CD14-positive monocyte (primary cell): Measurements from ENCODE around the gene KCTD16. TPM values are rescaled to one million over a fixed set of nuclear protein-coding genes. Genes with fewer than 3 reads are reported as not detected.

Source experiments
- DNase-seq, 3 donors: peaks; one replicate each; pipeline ENCODE4 v3.0.0-alpha.2; 2011 to 2022
- H2AFZ ChIP-seq: 2 replicates; pipeline ENCODE4 v1.6.0; 2012; ENCODE audit warnings: mild to moderate bottlenecking, low read depth, low read length, inconsistent platforms; ENCODE audit not compliant: insufficient read depth, poor library complexity, severe bottlenecking
- H3K27ac ChIP-seq, 2 donors: 1 replicate in 1 of 2; 2 replicates in 1 of 2; pipeline ENCODE4 v1.5.1; 2012 to 2013; ENCODE audit warnings: low read length in 2 of 2, control low read depth in 1 of 2, inconsistent platforms in 1 of 2, low read depth in 1 of 2, mild to moderate bottlenecking in 1 of 2
- H3K27me3 ChIP-seq, 2 donors: one replicate each; pipeline versions ENCODE4 v1.6.0 to v1.6.1; 2011 to 2013; ENCODE audit warnings: low read length in 2 of 2; ENCODE audit not compliant: control insufficient read depth in 2 of 2, insufficient read depth in 2 of 2
- H3K36me3 ChIP-seq, 2 donors: replicated peaks in 1 of 2; 1 replicate in 1 of 2; 2 replicates in 1 of 2; pipeline versions ENCODE4 v1.5.1 to v1.6.1; 2012 to 2013; ENCODE audit warnings: low read length in 2 of 2, control low read depth in 1 of 2, inconsistent platforms in 1 of 2, mild to moderate bottlenecking in 1 of 2; ENCODE audit not compliant: insufficient read depth in 2 of 2, control insufficient read depth in 1 of 2
- H3K4me1 ChIP-seq, 2 donors: 1 replicate in 1 of 2; 2 replicates in 1 of 2; pipeline versions ENCODE4 v1.5.1 to v1.6.1; 2012 to 2013; ENCODE audit warnings: low read length in 2 of 2, control low read depth in 1 of 2, inconsistent platforms in 1 of 2, mild to moderate bottlenecking in 1 of 2, moderate library complexity in 1 of 2; ENCODE audit not compliant: insufficient read depth in 2 of 2, control insufficient read depth in 1 of 2
- H3K4me2 ChIP-seq: replicated peaks from 2 replicates; pipeline ENCODE3; 2012; ENCODE audit warnings: low read length, moderate library complexity, mild to moderate bottlenecking; ENCODE audit not compliant: poor library complexity, severe bottlenecking; ENCODE audit errors: extremely low read depth
- H3K4me3 ChIP-seq, 3 experiments: fragments of 200-600 bp in 1 of 3; sonication (generic) in 1 of 3; replicated peaks in 1 of 3; 1 replicate in 2 of 3; 2 replicates in 1 of 3; pipeline ENCODE4 v1.5.1; 2011 to 2013; ENCODE audit warnings: low read length in 3 of 3, mild to moderate bottlenecking in 3 of 3, control low read depth in 2 of 3, low read depth in 2 of 3, inconsistent platforms in 1 of 3, moderate library complexity in 1 of 3
- H3K79me2 ChIP-seq: 2 replicates; pipeline ENCODE4 v1.6.0; 2012; ENCODE audit warnings: mild to moderate bottlenecking, control low read depth, inconsistent platforms, low read length, moderate library complexity; ENCODE audit not compliant: insufficient read depth
- H3K9ac ChIP-seq: 2 replicates; pipeline ENCODE4 v1.6.0; 2017; ENCODE audit warnings: low read length, mild to moderate bottlenecking; ENCODE audit not compliant: insufficient read depth, poor library complexity, severe bottlenecking
- H3K9me3 ChIP-seq, 2 donors: replicated peaks in 1 of 2; 1 replicate in 1 of 2; 2 replicates in 1 of 2; pipeline versions ENCODE4 v1.5.1 to v1.6.1; 2012 to 2013; ENCODE audit warnings: low read length in 2 of 2, control low read depth in 1 of 2; ENCODE audit not compliant: control insufficient read depth in 1 of 2, insufficient read depth in 1 of 2
- H4K20me1 ChIP-seq: 2 replicates; pipeline ENCODE4 v1.6.0; 2012; ENCODE audit warnings: mild to moderate bottlenecking, low read length, control low read depth, moderate library complexity; ENCODE audit not compliant: insufficient read depth
- H3K27ac Mint-ChIP-seq, 7 donors: one replicate each; pipeline ENCODE4 v1.8.0; 2020; ENCODE audit warnings: mild to moderate bottlenecking in 7 of 7, mixed read lengths in 7 of 7, moderate library complexity in 6 of 7, inconsistent platforms in 2 of 7
- H3K27me3 Mint-ChIP-seq, 3 donors: one replicate each; pipeline ENCODE4 v1.8.0; 2021 to 2022; ENCODE audit warnings: low read depth in 3 of 3, mild to moderate bottlenecking in 3 of 3, mixed read lengths in 3 of 3, moderate library complexity in 3 of 3, inconsistent platforms in 1 of 3
- H3K36me3 Mint-ChIP-seq, 2 donors: one replicate each; pipeline ENCODE4 v1.8.0; 2020; ENCODE audit warnings: mixed read lengths in 2 of 2, inconsistent platforms in 1 of 2, mild to moderate bottlenecking in 1 of 2
- H3K4me1 Mint-ChIP-seq: one replicate; pipeline ENCODE4 v1.8.0; 2020; ENCODE audit warnings: mild to moderate bottlenecking, mixed read lengths
- H3K4me3 Mint-ChIP-seq, 2 donors: one replicate each; pipeline ENCODE4 v1.8.0; 2020; ENCODE audit warnings: mild to moderate bottlenecking in 2 of 2, mixed read lengths in 2 of 2, moderate library complexity in 1 of 2
- H3K9me3 Mint-ChIP-seq, 7 donors: one replicate each; pipeline ENCODE4 v1.8.0; 2020 to 2022; ENCODE audit warnings: mixed read lengths in 7 of 7, mild to moderate bottlenecking in 6 of 7, moderate library complexity in 6 of 7, inconsistent platforms in 2 of 7
- CTCF ChIP-seq: fragments of 200-600 bp; IDR thresholded peaks from one replicate; pipeline ENCODE4 v1.8.0; 2022; ENCODE audit warnings: antibody characterized with exemption, mild to moderate bottlenecking
- WGBS: methylation state at CpG from one replicate; pipeline ENCODE4 v1.1.5; 2013; ENCODE audit warnings: missing lambda C conversion rate; ENCODE audit not compliant: insufficient coverage; 5-methylcytosine and 5-hydroxymethylcytosine counted together
- intact Hi-C, 2 donors: fragments of 100-400 bp; cut with micrococcal nuclease; formaldehyde crosslinking; loops; one replicate each; pipeline versions ENCODE4 v1.15.0 to v1.15.1; 2023
- polyA plus RNA-seq, 3 donors: library from polyadenylated mRNA; depleted of rRNA in 1 of 3; unstranded in 2 of 3; stranded (reverse) in 1 of 3; fragments of 300-500 nt in 2 of 3; fragments of >200 nt in 1 of 3; fragmentation: Illumina TruSeq in 2 of 3; gene quantifications; 1 replicate in 2 of 3; 2 replicates in 1 of 3; pipeline ENCODE4 v1.2.3, GENCODE V29; 2012 to 2021

The KCTD16 gene
- polyA plus RNA-seq, 3 donors, result not detected

GRCh38 chr5:144304688-144305087, 134.0 kb downstream of the KCTD16 start:
- H3K36me3 ChIP-seq, result no peaks in the 10 kb centered on the region
- no peaks in the 10 kb centered on the region for H3K4me1 Mint-ChIP-seq
- no peak for TF ChIP-seq CTCF
- no peak overlapping the region for H2AFZ ChIP-seq
- H3K4me1 ChIP-seq, result no peaks in the 10 kb centered on the region
- no peak for DNase-seq
- H3K4me3 Mint-ChIP-seq, result no peak overlapping the region
- no peaks in the 10 kb centered on the region for H3K27me3 ChIP-seq
- H4K20me1 ChIP-seq, result no peaks in the 10 kb centered on the region
- no peak overlapping the region for H3K4me2 ChIP-seq
- H3K9me3 ChIP-seq, result no peaks in the 10 kb centered on the region
- no peak overlapping the region for H3K27ac ChIP-seq
- intact Hi-C loops, result no loop called here
- H3K9ac ChIP-seq, result no peak overlapping the region
- H3K36me3 Mint-ChIP-seq, result no peaks in the 10 kb centered on the region
- H3K27me3 Mint-ChIP-seq, result peaks cover 0 to 2% (median 0%) of the 10 kb centered on the region in 3 donors
- peaks cover 0 to 4% (median 2%) of the 10 kb centered on the region in 7 donors for H3K9me3 Mint-ChIP-seq
- H3K79me2 ChIP-seq, result no peaks in the 10 kb centered on the region
- H3K27ac Mint-ChIP-seq, result no peak overlapping the region
- no peak overlapping the region for H3K4me3 ChIP-seq
- WGBS, result 63% methylated on average over 2 of the region's 3 CpGs

DNA sequence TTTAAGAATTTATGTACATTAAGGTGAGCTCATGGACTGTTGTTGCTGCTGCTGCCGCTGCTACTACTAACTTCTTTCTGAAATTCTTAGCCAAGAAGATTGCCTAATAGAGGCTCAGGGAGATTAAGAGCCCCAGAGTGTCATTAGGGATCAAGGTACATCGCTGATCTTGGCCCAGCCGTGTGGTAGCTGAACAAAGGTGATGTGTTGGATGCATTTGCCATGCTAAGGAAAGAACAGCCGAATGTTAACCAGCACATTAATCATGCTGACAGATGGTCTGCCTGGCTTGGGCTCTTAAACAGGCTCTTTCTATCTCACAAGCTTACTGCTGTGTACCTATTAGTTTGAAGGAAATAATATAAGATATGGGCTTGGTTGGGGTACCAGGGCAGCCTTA, 137.1 kb downstream of the KCTD16 start:
- Histone ChIP-seq H3K27ac (no peak overlapping the region), H3K36me3 (no peaks in the 10 kb centered on the region), H3K79me2 (no peaks in the 10 kb centered on the region), H2AFZ (no peak overlapping the region), H3K4me2 (no peak overlapping the region), H3K27me3 (no peaks in the 10 kb centered on the region), H4K20me1 (no peaks in the 10 kb centered on the region), H3K9me3 (no peaks in the 10 kb centered on the region), H3K9ac (no peak overlapping the region), H3K4me1 (no peaks in the 10 kb centered on the region), H3K4me3 (no peak overlapping the region)
- TF ChIP-seq CTCF, result no peak
- WGBS, result 90% methylated on average over 3 of the region's 4 CpGs
- Mint-ChIP-seq H3K36me3 (no peaks in the 10 kb centered on the region), H3K9me3 (peaks cover 0 to 3% (median 1%) of the 10 kb centered on the region in 7 donors), H3K27ac (no peak overlapping the region), H3K4me3 (no peak overlapping the region), H3K27me3 (no peaks in the 10 kb centered on the region), H3K4me1 (no peaks in the 10 kb centered on the region)
- no peak for DNase-seq
- intact Hi-C loops, result no loop called here
